ENCODE results near the gene LBHD1.

Gene LBHD1

DNA sequence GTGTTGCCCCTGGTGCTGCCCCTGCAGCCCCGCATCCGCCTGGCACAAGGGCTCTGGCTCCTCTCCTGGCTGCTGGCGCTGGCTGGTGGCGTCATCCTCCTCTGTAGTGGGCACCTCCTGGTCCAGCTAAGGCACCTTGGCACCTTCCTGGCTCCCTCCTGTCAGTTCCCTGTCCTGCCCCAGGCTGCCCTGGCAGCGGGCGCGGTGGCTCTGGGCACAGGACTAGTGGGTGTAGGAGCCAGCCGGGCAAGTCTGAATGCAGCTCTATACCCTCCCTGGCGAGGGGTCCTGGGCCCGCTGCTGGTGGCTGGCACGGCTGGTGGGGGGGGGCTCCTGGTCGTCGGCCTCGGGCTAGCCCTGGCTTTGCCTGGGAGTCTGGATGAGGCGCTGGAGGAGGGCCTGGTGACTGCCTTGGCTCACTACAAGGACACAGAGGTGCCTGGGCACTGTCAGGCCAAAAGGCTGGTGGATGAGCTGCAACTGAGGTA is 58.7 kb downstream of the LBHD1 start:
- DNase-seq, result no peak

Data from activated gamma-delta T cell treated with Interleukin-2 at 50 U/mL for 16 hours (primary cell).